Measurements from ENCODE around the gene JAKMIP3.

Gene JAKMIP3

GRCh38 chr10:132113766-132114365, 48.1 kb downstream of the JAKMIP3 start:
- no peak for DNase-seq

GRCh38 chr10:132114953-132115520, 49.3 kb downstream of the JAKMIP3 start:
- DNase-seq = no peak
